NCI-H2196 (cell line): ENCODE measurements around the gene ZFAND2A.
"Not testable (repeated sequence)": the region's sequence is repeated elsewhere in the genome, so short reads cannot be mapped to it uniquely, and the experiment has no call there.

Experiments used
- DNase-seq: peaks from one replicate; lab custom pipeline; 2025; ENCODE audit not compliant: unreplicated experiment; lab: John Stamatoyannopoulos, UW

Gene ZFAND2A

DNA sequence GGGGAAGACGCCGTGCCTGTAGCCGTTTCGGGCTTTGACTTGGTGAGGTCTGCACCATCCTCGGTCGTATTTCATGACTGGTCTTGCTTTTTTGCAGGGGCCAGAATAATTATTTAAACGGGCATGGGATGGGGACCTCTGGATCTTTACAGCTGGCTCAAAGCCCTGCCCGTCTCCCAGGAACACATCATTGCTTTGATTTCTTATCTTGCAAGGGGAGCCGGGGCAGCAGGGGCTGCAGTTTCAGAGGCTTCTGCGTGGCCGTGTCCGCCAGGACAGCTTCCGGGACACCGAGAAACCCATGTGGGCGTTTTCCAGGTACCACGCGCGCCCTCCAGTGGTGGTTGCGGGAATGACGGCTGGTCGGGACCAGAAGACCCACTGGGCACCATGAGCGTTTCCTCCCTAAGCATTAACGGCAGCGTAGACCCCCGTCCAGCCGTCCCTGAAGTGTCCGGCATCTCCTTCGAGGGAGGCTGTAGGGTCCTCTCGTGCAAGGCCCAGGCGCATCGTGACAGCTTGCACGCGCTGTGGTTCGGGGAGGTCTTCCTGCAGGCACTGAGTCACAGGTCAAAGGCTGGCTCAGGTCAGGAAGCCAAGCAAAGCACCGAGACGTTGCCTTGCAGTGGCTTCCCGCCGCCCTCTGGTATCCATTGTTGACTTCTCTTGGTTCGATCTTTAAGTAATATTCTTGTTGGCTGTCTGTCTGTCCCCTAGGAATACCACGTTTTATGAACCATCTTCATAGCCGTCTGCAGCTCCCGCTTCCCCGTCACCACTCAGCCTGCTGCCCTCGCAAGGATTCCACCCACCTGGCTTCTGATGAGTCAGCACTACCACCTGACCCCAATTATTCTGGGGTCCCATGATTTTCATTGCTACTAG is 16.2 kb upstream of the ZFAND2A start:
- peak; percentile 85 for DNase-seq

DNA sequence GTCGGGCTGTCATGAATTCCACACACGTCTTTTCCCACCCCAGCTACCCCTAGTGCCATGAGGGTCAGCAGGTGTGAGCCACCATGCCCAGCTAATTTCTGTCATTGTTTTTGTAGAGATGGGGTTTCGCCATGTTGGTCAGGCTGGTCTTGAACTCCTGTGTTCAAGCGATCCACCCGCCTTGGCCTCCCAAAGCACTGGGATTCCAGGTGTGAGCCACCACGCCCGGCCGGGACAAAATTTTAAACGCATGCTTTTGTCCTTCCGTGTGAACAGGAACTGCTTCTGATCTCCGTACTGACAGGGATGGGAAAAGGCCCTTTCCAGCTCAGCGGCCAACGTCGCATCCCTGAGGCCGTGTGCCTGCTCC is 15.6 kb upstream of the ZFAND2A start:
- no peak for DNase-seq

DNA sequence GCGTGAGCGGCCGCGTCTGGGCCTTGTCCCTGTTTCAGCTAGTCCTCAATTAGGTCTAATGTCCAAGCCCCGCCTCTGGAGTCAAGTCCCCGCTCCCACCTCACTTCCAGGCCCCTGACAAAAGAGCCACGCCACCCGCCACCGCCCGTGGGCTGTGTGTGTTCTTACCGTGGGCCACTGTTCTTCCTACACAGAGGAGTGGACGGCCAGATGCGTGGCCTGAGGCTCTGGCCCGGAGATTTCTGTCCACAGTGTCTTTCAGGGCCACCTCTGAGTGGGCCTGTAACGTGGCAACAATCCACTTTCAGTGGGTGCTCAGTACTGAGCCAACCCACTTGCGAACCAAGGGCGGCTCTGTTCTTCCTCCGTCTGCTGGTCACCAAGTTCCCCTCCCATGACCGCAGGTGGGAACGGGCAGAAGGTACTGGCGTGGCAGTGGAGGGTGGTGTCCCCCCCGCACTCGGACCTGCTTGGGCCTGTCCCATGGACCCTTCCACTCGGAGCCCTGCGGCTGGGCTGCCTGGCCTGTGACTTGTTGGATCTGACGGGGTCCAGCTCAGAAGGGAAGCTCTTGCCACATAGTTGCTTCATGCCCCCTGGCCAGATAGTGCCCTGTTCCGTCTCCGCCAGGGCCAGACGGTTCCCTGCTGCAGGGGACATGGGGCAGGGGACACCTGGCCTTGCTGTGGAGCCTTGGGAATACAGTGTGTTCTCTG is 15.0 kb upstream of the ZFAND2A start:
- no peak for DNase-seq

DNA sequence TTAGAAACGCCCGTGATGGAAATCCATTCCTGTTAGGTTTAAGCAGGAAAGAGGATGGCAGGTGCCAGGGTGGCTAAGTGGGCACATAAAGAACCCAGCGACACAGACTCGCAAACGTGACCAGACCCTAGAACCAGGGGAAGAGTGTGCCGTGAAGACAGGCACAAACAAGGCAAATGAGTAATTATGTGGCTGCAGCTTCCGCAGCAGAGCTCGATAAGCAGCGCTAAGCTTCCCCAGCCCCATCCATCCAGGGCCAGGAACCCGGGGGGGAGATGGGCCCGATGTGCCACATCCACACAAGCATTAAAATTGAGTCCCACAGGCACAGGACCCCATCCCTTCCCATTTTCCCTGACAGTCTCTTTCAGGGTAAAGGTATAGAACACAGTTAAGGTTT is 14.0 kb upstream of the ZFAND2A start:
- no peak for DNase-seq

DNA sequence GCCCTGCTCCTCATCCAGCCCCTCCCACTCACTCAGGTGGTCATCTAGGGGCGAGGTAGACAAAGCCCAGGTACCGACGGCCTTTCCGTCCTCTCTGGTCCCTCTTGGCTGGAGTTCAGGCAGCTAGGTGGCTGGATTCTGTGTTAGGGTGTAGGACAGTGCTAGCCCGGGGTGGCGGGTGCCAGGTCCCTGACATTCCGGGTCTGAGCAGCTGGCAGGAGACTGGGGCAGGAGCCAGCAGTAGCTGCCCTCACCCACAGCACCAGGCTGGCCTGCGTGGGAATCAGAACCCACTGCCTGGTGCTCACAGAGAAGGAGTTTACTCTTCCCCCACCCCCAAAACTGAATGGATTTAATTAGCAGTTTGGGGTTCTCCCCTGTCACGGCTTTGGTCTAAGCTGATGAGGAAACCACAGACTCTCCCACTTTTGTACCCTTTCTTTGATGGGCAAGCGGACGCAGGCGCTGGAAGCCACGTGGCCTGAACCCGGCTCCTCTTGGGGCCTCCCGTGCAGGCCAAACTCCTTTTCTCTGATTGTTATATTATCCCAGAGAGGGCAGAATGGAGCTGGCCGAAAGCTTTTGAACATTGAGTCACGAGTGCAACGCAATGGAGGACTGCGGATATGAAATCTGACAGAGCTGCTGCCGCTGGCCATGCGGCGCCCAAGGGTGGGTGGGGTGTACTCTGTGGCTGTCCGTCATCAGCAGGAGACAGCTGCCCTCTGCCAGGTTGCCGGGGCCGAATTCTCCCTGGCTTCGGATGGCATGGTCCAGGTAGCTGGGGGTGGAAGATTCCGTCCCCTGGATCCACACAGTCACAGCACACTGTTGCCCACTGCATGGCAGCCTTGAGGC is 12.9 kb upstream of the ZFAND2A start:
- DNase-seq, result no peak

DNA sequence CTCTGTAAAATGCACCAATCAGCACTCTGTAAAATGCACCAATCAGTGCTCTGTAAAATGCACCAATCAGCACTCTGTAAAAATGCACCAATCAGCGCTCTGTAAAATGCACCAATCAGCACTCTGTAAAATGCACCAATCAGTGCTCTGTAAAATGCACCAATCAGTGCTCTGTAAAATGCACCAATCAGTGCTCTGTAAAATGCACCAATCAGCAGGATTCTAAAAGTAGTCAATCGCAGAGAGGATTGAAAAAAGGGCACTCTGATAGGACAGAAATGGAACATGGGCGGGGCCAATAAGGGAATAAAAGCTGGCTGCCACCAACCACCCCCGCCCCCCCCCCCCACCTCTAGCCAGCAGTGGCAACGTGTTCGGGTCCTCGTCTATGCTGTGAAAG is 11.5 kb upstream of the ZFAND2A start:
- not testable (repeated sequence) for DNase-seq

DNA sequence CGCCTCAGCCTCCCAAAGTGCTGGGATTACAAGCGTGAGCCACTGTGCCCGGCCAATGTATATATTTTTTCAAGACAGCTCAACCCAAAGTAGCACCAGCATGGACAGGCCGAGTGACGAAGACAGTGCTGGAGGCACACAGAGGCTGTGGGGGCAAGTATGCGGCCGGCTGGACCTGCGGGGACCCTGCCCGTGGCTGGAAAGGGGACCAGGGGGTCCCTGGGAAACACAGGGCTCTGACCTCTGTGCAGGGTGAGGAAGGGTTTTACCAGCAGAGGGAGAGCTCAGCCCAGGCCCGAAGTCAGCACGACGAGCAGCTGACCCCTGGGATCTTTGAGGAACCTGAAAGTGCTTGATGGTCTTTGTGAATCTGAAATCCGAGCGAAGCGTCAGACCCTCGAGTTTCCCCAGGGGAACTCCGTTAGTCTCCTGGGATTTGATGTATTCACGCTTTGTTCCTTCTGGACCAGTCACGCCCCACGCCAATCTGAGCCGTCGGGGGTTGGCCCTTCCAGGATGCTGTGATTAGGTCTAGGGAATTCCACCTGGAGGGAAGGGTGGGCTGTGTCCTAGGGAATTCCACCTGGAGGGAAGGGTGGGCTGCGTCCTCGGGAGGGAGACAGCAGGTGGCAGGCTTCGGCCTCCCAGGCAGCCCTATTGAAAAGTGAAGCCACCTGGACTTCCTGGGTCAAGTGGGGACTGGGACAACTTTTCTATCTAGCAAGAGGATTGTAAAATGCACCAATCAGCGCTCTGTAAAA is 10.9 kb upstream of the ZFAND2A start:
- no peak for DNase-seq

DNA sequence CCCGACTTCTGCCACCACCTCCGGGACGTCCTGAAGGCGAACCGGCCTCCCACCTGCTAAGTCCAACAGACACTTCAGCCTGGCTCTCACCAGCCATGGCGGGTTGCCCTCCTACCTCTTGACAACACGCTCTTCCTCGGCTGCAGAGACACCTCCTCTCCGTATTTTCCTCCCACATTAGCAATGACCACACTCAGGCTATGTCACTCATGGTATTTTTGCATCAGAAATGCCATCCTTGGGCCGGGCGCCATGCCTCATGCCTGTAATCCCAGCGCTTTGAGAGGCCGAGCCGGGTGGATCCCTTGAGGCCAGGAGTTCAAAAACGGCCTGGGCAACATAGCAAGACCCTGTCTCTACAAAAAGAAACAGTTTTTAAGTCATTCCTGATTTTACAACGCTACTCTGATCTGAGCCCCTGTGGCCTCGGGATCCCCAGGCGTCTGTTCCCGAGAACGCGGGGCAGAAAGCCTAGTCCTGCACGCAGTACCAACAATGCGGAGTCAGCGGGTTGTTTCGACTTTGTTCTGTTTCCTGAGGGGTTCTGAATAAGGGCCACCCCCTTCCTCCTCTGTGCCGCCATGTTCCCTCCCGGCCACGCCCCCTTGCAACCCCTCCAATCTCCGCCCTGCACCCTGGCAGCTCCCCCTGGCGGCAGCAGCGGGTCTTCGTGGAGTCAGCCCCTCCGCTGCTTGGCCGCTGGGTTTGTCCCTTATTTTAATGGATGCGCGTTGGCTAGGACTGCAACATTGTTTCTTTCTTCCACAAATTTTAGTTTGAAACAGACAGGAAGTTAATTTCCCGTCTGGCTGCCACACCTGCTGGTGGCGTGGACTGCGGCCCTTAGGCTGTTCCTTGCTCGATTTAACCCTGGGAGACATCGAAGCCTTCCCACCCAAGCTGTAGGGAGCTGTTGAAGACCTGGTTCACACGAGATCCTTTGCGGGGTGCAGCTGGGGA is 9.7 kb upstream of the ZFAND2A start:
- no peak for DNase-seq

DNA sequence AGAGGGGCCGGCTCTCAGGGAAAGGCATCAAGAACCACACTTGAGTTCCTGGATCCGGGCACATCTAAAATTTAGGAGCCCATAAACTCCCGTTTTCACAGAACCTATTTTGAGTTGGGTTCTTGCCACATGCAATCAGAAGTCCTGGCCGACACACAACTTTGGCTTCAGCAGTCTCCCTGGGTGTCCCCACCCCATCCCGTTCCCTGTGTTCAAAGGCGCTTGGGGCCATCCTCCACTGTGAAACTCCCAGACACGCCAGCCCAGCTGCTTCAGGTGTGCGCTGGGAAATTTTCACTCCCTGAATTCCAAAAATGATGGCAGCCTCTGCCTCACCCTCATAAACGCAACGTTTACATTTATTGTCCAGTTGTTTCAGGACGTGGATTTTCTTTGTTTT is 8.4 kb upstream of the ZFAND2A start:
- DNase-seq, result no peak

DNA sequence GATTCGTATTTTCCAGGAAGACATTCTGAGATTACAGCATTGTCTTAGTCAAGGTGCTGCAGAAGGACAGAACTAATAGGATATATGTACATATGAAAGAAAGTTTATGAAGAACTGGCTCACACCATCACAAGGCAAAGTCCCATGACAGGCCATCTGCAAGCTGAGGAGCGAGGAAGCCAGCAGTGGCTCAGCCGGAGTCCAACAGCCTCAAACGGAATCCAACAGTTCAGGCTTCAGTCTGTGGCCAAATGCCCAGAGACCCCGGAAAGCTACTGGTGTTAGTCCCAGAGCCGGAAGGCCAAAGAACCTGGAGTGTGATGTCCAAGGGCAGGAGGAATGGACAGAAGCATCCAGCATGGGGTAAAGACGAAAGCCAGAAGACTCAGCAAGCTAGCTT is 4.4 kb upstream of the ZFAND2A start:
- DNase-seq, result no peak

DNA sequence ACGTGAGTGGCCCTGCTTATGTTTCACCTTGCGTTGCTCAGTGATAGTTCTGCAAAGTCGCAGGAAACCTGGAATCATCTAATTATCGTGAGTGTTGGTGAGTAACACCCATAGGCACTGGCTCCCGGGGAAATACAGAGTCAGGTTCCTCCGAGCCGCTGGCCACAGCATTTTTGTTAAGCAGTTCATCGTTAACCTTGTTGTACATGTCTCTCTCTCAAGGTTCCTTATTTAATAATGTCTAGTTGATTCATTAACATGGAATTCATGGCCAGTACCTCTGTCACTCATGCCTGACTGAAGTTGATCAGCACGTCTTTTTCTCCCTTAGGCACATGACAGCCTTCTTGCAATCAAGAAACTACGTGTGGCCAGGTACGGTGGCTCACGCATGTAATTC is 3.1 kb upstream of the ZFAND2A start:
- DNase-seq, result no peak

DNA sequence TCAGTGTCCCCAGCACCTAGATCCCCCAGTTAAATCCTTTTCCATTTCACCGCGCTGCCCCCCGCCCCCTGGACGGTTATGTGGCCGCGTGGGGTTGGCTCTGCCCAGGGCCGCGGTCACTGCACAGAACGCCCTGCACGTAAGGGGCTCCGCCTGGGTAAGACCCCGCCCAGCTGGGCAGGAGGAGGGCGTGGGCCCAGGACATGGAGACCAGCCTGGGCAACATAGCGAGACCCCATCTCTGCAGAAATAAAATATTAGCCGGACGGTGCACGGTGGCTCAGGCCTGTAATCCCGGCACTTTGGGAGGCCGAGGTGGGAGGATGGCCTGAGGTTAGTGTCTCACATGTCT is 650 bp upstream of the ZFAND2A start:
- DNase-seq, result peak; percentile 27

DNA sequence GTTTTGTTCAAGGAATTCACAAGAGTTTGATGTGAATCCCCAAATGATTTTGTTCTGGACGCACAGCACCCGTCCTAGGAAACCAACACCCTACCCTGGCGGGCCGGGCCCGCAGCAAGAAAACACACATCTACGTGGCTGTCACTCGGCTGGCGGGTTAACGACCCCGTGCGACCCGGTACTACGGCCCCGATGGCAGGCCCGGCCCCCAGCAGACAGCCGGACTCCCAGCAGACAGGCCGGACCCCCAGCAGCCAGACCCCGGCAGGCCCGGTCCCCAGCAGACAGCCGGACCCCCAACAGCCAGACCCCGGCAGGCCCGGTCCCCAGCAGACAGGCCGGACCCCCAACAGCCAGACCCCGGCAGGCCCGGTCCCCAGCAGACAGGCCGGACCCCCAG is 765 bp downstream of the ZFAND2A start:
- not testable (repeated sequence) for DNase-seq

DNA sequence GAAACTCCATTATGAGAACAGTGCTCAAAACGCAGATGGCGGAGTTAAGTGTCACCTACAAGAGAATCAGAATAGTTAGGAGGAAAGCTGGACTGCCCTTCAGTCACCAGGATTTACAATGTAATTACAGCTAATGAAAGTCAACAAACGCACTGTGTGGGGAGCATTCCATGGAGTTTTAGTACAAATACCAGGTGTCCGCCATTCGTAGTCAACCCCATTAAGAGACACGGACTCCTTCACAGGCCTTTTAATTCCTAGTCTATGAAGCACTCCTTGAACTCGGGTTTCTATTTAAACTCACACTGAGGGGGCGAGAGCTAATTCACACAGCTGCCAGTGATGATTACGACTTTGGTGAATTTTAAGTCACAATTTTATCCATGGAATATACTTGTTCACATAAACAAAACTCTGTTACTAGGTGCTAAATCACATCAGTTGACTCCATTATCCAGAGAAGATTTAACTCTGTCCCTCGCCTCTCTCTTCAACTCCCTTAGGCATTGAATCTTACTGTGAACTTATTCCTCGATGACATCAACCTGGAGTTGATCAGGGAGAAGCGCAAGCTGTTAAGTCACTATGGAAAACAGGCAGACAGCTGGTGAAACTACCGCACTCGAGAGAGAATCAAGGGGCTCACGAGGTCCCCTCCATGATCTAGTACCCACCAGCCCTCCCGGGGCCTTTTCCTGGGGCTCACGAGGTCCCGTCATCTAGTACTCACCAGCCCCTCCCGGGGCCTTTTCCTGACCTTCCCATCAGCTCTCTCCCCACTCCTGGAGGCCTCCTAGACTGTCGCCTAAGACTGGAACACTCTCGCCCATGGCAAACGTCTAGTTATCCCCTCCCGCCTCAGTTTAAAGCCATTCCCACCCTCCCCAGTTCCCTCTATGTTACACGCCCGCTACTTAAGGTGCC is 1.5 kb downstream of the ZFAND2A start:
- no peak for DNase-seq

DNA sequence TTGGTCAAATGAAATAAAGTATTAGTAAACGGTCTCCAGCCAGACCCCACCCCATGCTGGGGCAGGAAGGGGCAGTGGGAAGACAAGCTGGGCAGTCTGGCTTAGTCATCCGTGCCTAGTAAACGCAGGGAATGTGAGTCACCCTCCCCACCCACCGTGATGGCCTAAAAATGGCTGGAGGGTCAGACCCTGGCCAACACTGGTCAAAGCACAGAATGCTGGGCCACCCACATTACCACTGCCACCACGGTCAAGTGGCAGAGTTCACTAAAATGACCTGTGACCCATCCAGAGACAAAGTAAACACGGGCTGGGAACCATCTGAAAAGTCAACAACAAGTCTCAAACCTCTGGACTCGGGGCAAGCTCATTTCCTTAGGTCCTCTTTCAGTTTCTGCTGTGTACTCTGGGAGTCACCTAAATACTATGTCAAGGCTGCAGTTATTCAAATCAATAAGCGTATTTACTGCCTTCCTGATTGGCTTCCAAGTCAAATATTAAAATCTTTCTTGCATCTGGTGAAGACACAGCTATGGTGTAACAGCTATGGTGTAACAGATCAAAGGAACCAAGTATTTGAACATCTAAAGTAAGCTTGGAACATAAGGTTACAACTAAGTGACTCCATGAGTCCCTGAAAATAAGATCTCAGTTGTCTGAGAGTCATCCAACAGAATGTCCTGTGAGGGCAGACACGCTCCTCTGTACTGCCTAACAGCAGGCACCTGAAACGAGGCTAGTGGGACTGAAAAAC is 3.0 kb downstream of the ZFAND2A start:
- DNase-seq, result no peak

DNA sequence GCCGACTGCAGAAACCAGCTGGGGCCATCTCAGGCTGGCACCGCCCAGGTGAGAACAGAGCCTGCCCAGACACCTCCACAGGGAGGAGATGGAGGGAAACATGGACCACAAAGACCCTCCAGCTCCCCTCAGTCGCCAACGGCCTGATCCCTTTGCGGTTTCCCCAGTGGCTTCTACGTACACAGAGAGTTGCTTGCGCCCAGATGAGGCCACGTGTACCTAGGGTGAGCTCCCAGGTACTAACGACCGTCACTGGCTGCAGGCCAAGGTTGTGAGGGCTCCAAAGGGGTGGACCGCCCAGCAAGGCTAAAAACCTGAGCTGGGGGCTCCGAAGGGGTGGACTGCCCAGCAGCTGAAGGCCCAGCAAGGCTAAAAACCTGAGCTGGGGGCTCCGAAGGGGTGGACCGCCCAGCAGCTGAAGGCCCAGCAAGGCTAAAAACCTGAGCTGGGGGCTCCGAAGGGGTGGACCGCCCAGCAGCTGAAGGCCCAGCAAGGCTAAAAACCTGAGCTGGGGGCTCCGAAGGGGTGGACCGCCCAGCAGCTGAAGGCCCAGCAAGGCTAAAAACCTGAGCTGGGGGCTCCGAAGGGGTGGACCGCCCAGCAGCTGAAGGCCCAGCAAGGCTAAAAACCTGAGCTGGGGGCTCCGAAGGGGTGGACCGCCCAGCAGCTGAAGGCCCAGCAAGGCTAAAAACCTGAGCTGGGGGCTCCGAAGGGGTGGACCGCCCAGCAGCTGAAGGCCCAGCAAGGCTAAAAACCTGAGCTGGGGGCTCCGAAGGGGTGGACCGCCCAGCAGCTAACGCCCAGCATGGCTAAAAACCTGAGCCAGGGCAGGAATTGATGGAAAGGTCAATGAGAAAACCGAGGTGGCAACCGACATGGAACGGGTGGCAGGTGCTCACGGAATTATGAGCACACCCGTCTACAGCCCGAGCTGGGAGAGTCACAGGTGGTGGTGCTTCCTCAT is 3.9 kb downstream of the ZFAND2A start:
- DNase-seq, result not testable (repeated sequence)
